Stimulated activated CD4-positive, alpha-beta T cell treated with anti-CD3 and anti-CD28 coated beads, TNF-alpha, amount 100 ng/mL, for 24 hours (primary cell): ENCODE data around the gene UGDH.

Experiments
- DNase-seq, 3 experiments: peaks; one replicate each; pipeline ENCODE4 v3.0.0-alpha.2; 2020; ENCODE audit warnings: low read depth in 3 of 3

The UGDH gene

GRCh38 chr4:39452860-39453587, 74.2 kb downstream of the UGDH start:
- DNase-seq = no peak

GRCh38 chr4:39452153-39452859, 74.9 kb downstream of the UGDH start:
- DNase-seq = no peak

- no peak for DNase-seq
These were observed 75.7 kb downstream of the UGDH start for GRCh38 chr4:39451423-39452023.

GRCh38 chr4:39450618-39451017, 76.6 kb downstream of the UGDH start:
- no peak for DNase-seq
